HepG2 (cell line): ENCODE data around the gene DNAJA2. TPM values are rescaled to one million over a fixed set of nuclear protein-coding genes. Genes with fewer than 3 reads are reported as not detected.

Experiments used
- AGO2 ChIP-seq: fragments of 200-400 bp; formaldehyde crosslinking; optimal IDR thresholded peaks from 2 replicates; pipeline ENCODE3; 2017; ENCODE audit warnings: mild to moderate bottlenecking, low read depth, low read length, moderate library complexity
- ATF4 ChIP-seq, 2 experiments: fragments of 450-650 bp in 1 of 2; sonication (generic) in 1 of 2; formaldehyde crosslinking; IDR thresholded peaks; 2 replicates each; pipeline versions ENCODE4 v1.5.0 to v1.8.0; 2020 to 2022; ENCODE audit warnings: mild to moderate bottlenecking in 1 of 2, missing genetic modification reagents in 1 of 2
- DDIT3 ChIP-seq: sonication (generic); formaldehyde crosslinking; IDR thresholded peaks from 2 replicates; pipeline ENCODE4 v1.4.0; 2020; ENCODE audit warnings: mild to moderate bottlenecking, missing genetic modification reagents
- DPF2 ChIP-seq: sonication (generic); formaldehyde crosslinking; IDR thresholded peaks from 2 replicates; pipeline ENCODE4 v1.4.0; 2020; ENCODE audit warnings: mild to moderate bottlenecking, low read depth, missing genetic modification reagents, borderline replicate concordance
- ELF4 ChIP-seq: sonication (generic); formaldehyde crosslinking; IDR thresholded peaks from 2 replicates; pipeline ENCODE4 v1.5.0; 2020; ENCODE audit warnings: missing genetic modification reagents, mild to moderate bottlenecking, moderate library complexity, borderline replicate concordance
- EZH2 ChIP-seq: conservative IDR thresholded peaks from 2 replicates; pipeline ENCODE4 v1.6.1; 2012; ENCODE audit warnings: mild to moderate bottlenecking, low read depth, low read length, moderate library complexity
- FOSL1 ChIP-seq: sonication (generic); formaldehyde crosslinking; IDR thresholded peaks from 2 replicates; pipeline ENCODE4 v1.9.0; 2021; ENCODE audit warnings: missing genetic modification reagents, borderline replicate concordance
- KAT7 ChIP-seq: IDR thresholded peaks from 2 replicates; pipeline ENCODE4 v1.6.1; 2018; ENCODE audit warnings: borderline replicate concordance, missing compliant biosample characterization
- KLF12 ChIP-seq: sonication (generic); formaldehyde crosslinking; IDR thresholded peaks from 2 replicates; pipeline ENCODE4 v1.4.0; 2020; ENCODE audit warnings: missing genetic modification reagents, borderline replicate concordance
- KLF13 ChIP-seq: sonication (generic); formaldehyde crosslinking; IDR thresholded peaks from 2 replicates; pipeline ENCODE4 v1.4.0; 2020; ENCODE audit warnings: mild to moderate bottlenecking, missing genetic modification reagents
- NAIF1 ChIP-seq: sonication (generic); formaldehyde crosslinking; IDR thresholded peaks from 2 replicates; pipeline ENCODE4 v1.5.0; 2020; ENCODE audit warnings: mild to moderate bottlenecking, missing genetic modification reagents, borderline replicate concordance
- NFE2L2 ChIP-seq: fragments of 150-350 bp; IDR thresholded peaks from 2 replicates; pipeline ENCODE4 v1.6.1; 2014; ENCODE audit warnings: low read length
- REPIN1 ChIP-seq: sonication (generic); formaldehyde crosslinking; IDR thresholded peaks from 2 replicates; pipeline ENCODE4 v1.8.0; 2022; ENCODE audit warnings: missing genetic modification reagents, low read depth, mild to moderate bottlenecking, borderline replicate concordance
- SOX5 ChIP-seq: IDR thresholded peaks from 2 replicates; pipeline ENCODE4 v1.6.1; 2016; ENCODE audit warnings: borderline replicate concordance
- TCF12 ChIP-seq, 2 experiments: fragments of 450-650 bp in 1 of 2; sonication (generic) in 1 of 2; formaldehyde crosslinking in 1 of 2; IDR thresholded peaks; 2 replicates each; pipeline versions ENCODE4 v1.6.1 to v1.8.0; 2017 to 2022; ENCODE audit warnings: antibody characterized with exemption in 1 of 2, mild to moderate bottlenecking in 1 of 2, missing genetic modification reagents in 1 of 2, moderate library complexity in 1 of 2
- ZBTB44 ChIP-seq: sonication (generic); formaldehyde crosslinking; IDR thresholded peaks from 2 replicates; pipeline ENCODE4 v1.4.0; 2020; ENCODE audit warnings: missing genetic modification reagents
- ZC3H4 ChIP-seq: sonication (generic); formaldehyde crosslinking; IDR thresholded peaks from 2 replicates; pipeline ENCODE4 v1.4.0; 2020; ENCODE audit warnings: missing genetic modification reagents, borderline replicate concordance
- ZNF253 ChIP-seq: sonication (generic); formaldehyde crosslinking; IDR thresholded peaks from 2 replicates; pipeline ENCODE4 v1.8.0; 2022; ENCODE audit warnings: mild to moderate bottlenecking, missing genetic modification reagents, borderline replicate concordance
- ZNF275 ChIP-seq: sonication (generic); formaldehyde crosslinking; IDR thresholded peaks from 2 replicates; pipeline ENCODE4 v1.8.0; 2022; ENCODE audit warnings: missing genetic modification reagents, mild to moderate bottlenecking, inconsistent platforms, borderline replicate concordance
- ZNF432 ChIP-seq: sonication (generic); formaldehyde crosslinking; IDR thresholded peaks from 2 replicates; pipeline ENCODE4 v1.5.0; 2020; ENCODE audit warnings: missing genetic modification reagents, mild to moderate bottlenecking, borderline replicate concordance
- ZNF543 ChIP-seq: sonication (generic); formaldehyde crosslinking; IDR thresholded peaks from 2 replicates; pipeline ENCODE4 v1.4.0; 2020; ENCODE audit warnings: mild to moderate bottlenecking, missing genetic modification reagents
- ZNF557 ChIP-seq: sonication (generic); formaldehyde crosslinking; IDR thresholded peaks from 2 replicates; pipeline ENCODE4 v1.4.0; 2020; ENCODE audit warnings: missing genetic modification reagents
- polyA plus RNA-seq, 8 experiments: library from polyadenylated mRNA; depleted of rRNA in 3 of 8; stranded (reverse) in 7 of 8; unstranded in 1 of 8; fragments of >200 nt; fragmentation: Illumina TruSeq in 4 of 8; extraction: Trizol in 4 of 8; gene quantifications; 2 replicates each; pipeline versions ENCODE4 v1.2.1 to v1.2.3, GENCODE V29; 2011 to 2016; ENCODE audit warnings: low read depth in 4 of 8, missing spikeins in 1 of 8, mixed read lengths in 1 of 8; ENCODE audit not compliant: insufficient read depth in 1 of 8
- total RNA-seq, 5 experiments: library from RNA; depleted of rRNA; stranded (reverse); fragments of >200 nt; fragmentation: Illumina TruSeq; extraction: Trizol; gene quantifications; 2 replicates each; pipeline ENCODE4 v1.2.3, GENCODE V29; 2016; ENCODE audit warnings: low read depth in 1 of 5

The DNAJA2 gene
- total and polyA plus RNA-seq, 2 of the 13 experiments (the other 11 are each of a cell fraction or from before 2014, with no cell fraction given) = 25.4 to 176 TPM

GRCh38 chr16:46991729-46992704 is 18.5 kb upstream of the DNAJA2 start (continued):
- no peak for TF ChIP-seq DPF2 (CRISPR knock-in tag)
- TF ChIP-seq ATF4 (CRISPR knock-in tag; IDR thresholded peaks at IDR 0.05) = no peak
- no peak for TF ChIP-seq NAIF1 (CRISPR knock-in tag)
- no peak for TF ChIP-seq TCF12 (IDR thresholded peaks at IDR 0.05)
- TF ChIP-seq TCF12 (CRISPR knock-in tag; IDR thresholded peaks at IDR 0.05) = 0 out of 2 replicates have a peak, but pooled peaks have one; percentile 49
- no peak for TF ChIP-seq AGO2
- no peak for TF ChIP-seq SOX5 (CRISPR knock-in tag)
- TF ChIP-seq KAT7 (CRISPR knock-in tag) = no peak
- no peak for TF ChIP-seq FOSL1 (CRISPR knock-in tag)
- TF ChIP-seq ZNF543 (CRISPR knock-in tag) = no peak
- no peak for TF ChIP-seq KLF12 (CRISPR knock-in tag)
- TF ChIP-seq EZH2 = no peak
- TF ChIP-seq ZNF275 = no peak
- TF ChIP-seq DDIT3 (CRISPR knock-in tag) = no peak
- no peak for TF ChIP-seq ZNF432 (CRISPR knock-in tag)
- no peak for TF ChIP-seq REPIN1
- TF ChIP-seq ZNF557 (CRISPR knock-in tag) = no peak
- TF ChIP-seq ZBTB44 (CRISPR knock-in tag) = no peak
- TF ChIP-seq ZNF253 (CRISPR knock-in tag) = no peak
- TF ChIP-seq KLF13 (CRISPR knock-in tag) = no peak
- TF ChIP-seq NFE2L2 = no peak
- TF ChIP-seq ELF4 (CRISPR knock-in tag) = no peak
- TF ChIP-seq ZC3H4 = no peak
